CD1c-positive myeloid dendritic cell (primary cell): Measurements from ENCODE around the gene PLD2.

Experiments
- DNase-seq: peaks from one replicate; pipeline ENCODE4 v3.0.0-alpha.2; 2016; ENCODE audit errors: extremely low spot score

PLD2 gene

GRCh38 chr17:4833941-4834680 lies 27.2 kb downstream of the PLD2 start:
- DNase-seq: peak; percentile 72

- no peak for DNase-seq
These were observed 27.7 kb downstream of the PLD2 start for GRCh38 chr17:4834681-4835020.

- no peak for DNase-seq
These were observed 29.3 kb downstream of the PLD2 start for GRCh38 chr17:4836221-4836620.

GRCh38 chr17:4837471-4838308 lies 30.7 kb downstream of the PLD2 start:
- DNase-seq: no peak

- DNase-seq: no peak
These were observed 31.4 kb downstream of the PLD2 start for GRCh38 chr17:4838309-4838785.

GRCh38 chr17:4839221-4839620 lies 32.3 kb downstream of the PLD2 start:
- no peak for DNase-seq

GRCh38 chr17:4839965-4840892 lies 33.3 kb downstream of the PLD2 start:
- DNase-seq: no peak

GRCh38 chr17:4840893-4841242 lies 33.9 kb downstream of the PLD2 start:
- DNase-seq: no peak

GRCh38 chr17:4842376-4842775 lies 35.4 kb downstream of the PLD2 start:
- DNase-seq: no peak

GRCh38 chr17:4843321-4844000 lies 36.5 kb downstream of the PLD2 start:
- peak; percentile 25 for DNase-seq

GRCh38 chr17:4845118-4845517 lies 38.2 kb downstream of the PLD2 start:
- peak; percentile 91 for DNase-seq

GRCh38 chr17:4846635-4847390 lies 39.9 kb downstream of the PLD2 start:
- DNase-seq: no peak

GRCh38 chr17:4849011-4849536 lies 42.1 kb downstream of the PLD2 start:
- DNase-seq: no peak

- no peak for DNase-seq
These were observed 43.3 kb downstream of the PLD2 start for GRCh38 chr17:4850246-4850645.

GRCh38 chr17:4851084-4851483 lies 44.1 kb downstream of the PLD2 start:
- no peak for DNase-seq

- no peak for DNase-seq
These were observed 45.7 kb downstream of the PLD2 start for GRCh38 chr17:4852567-4853207.

- no peak for DNase-seq
These were observed 46.3 kb downstream of the PLD2 start for GRCh38 chr17:4853208-4853671.

GRCh38 chr17:4854111-4854681 lies 47.2 kb downstream of the PLD2 start:
- DNase-seq: no peak

- no peak for DNase-seq
These were observed 49.5 kb downstream of the PLD2 start for GRCh38 chr17:4856271-4856936.
